GM18498 (cell line): Measurements from ENCODE around the gene KRT13.

Source experiments
- ATAC-seq: cut with Tn5 transposase; IDR thresholded peaks from one replicate; pipeline ENCODE4 v1.9.1; 2021; ENCODE audit warnings: mild to moderate bottlenecking, moderate library complexity; ENCODE audit not compliant: unreplicated experiment

KRT13 gene

GRCh38 chr17:41475421-41475820 lies 30.0 kb downstream of the KRT13 start:
- ATAC-seq: no peak

- no peak for ATAC-seq
These were observed 30.5 kb downstream of the KRT13 start for GRCh38 chr17:41474863-41475262.

- no peak for ATAC-seq
These were observed 37.1 kb downstream of the KRT13 start for GRCh38 chr17:41468346-41468745.

- no peak for ATAC-seq
These were observed 37.9 kb downstream of the KRT13 start for GRCh38 chr17:41467561-41467960.

DNA sequence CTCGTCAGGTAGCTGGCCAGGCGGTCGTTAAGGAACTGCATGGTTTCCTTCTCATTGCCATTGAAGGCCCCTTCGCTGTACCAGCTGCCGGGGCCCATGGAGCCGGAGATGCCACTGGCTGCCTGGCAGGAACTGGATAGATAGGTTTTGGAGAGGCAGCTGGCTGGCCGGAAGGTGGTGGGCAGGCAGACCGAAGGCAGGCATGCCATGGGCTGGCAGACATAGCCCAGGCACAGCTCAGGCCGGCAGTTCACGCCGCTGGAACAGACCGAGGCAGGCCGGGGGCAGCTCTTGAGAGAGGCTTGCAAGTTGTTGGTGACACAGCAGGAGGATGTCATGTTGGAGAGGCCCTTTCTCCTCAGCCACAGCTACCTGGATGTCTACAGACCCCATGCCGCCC lies 38.4 kb downstream of the KRT13 start, which contains the start of gene KRT32:
KRT32 (minus strand) TSS at position 399 of the 400 bp plus-strand sequence; CDS start at position 338, 61 bp downstream.
- ATAC-seq: no peak

DNA sequence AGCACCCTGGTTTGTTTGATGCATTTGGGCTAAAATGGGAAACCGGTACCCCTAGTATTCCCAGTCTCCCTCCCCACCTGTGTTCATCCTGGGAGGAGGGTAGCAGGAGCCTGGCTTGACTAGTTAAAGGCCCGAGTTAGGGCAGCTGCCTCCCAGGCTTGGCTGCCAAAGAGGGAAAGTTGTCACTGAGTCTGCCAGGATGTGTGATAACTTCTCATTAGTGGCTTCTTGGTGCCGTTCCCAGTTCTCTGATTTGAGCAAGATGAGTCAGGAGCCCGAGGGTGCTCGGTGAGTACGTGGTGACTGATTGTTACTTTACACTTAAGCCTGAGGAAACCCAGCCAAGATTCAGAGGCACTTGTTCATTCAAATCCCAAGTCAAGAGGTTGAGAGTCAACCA lies 40.7 kb downstream of the KRT13 start:
- ATAC-seq: no peak

- ATAC-seq: no peak
These were observed 41.2 kb downstream of the KRT13 start for GRCh38 chr17:41464173-41464572.

DNA sequence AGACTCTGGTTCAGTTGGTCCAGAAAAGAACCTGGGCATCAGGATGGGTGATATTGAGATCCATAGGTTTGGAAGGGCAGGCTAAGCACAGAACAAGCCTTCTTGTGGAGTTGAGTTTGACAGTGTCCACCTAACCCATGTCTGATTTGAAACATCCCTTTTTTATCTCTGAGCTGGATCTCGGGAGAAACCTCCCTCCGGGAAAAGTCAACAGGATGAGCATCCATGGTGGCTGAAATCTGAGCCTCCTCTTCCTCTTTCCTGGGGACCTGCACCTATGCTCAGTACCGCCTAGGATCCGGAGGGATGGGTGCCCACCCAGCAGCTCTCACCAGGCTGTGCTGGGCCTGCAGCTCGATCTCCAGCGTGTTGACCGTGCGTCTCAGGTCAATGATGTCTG lies 41.7 kb downstream of the KRT13 start:
- ATAC-seq: no peak

GRCh38 chr17:41462705-41463104 lies 42.7 kb downstream of the KRT13 start:
- no peak for ATAC-seq

GRCh38 chr17:41457676-41458075 lies 47.7 kb downstream of the KRT13 start:
- ATAC-seq: no peak

- no peak for ATAC-seq
These were observed 49.2 kb downstream of the KRT13 start for GRCh38 chr17:41456204-41456603.

- ATAC-seq: no peak
These were observed 50.2 kb downstream of the KRT13 start for GRCh38 chr17:41455236-41455635.

DNA sequence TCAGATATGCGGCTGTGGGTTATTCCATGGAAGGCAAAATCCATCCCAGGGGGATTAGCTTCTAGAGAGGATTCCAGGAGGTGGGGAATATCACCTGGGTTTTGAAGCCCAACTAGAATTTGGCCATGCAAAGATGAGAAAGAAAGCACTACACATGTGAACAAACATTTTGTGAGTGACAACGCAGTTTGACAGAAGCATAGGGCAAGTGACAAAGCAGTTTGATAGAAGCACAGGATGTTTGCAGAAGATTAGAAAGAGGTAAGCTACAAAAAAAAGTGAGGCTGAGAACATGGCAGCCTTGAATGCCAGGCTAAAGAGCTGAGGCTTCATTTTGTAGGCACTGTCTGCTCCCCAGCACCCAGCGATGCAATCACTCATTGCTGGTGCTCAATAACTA lies 52.3 kb downstream of the KRT13 start:
- ATAC-seq: no peak

GRCh38 chr17:41452281-41452680 lies 53.1 kb downstream of the KRT13 start:
- no peak for ATAC-seq

GRCh38 chr17:41451154-41451728 lies 54.2 kb downstream of the KRT13 start:
- no peak for ATAC-seq
